Ovary (tissue), 3 donors: ENCODE measurements around the gene ATG4A.

ENCODE experiments used
- EP300 ChIP-seq: sonication (generic); formaldehyde crosslinking; IDR thresholded peaks from one replicate; pipeline ENCODE4 v1.6.1; 2017; ENCODE audit warnings: antibody characterized with exemption
- TF ChIP-seq, protein P1 (sequence below), 3 donors: fragments of 450-650 bp in 2 of 3; fragments of 200-600 bp in 1 of 3; IDR thresholded peaks; one replicate each; pipeline versions ENCODE4 v1.5.1 to v1.8.0; 2016 to 2022; ENCODE audit warnings: antibody characterized with exemption in 3 of 3, mild to moderate bottlenecking in 1 of 3
- donor health status: DM: no; HTN: no; CAD: no.

DNA sequence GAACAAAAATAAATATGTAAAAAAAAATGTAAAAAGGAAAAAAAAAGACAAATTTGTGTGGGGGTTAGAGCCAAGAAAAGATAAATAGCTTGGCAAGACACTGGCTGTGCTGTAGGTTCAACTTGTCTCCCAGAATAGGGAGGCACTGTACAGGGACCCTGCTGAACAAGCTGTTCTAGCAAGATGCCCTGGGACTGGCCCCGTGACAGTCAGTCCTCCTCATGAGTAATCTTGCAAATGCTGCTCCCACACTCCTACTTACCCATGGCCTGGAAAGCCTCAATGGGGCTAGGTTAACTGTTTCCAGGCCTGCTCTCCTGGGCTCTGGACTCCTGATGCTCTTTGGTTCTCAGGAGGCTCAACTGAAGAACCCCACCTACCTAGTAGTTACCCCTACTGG, 106.8 kb downstream of the ATG4A start:
- TF ChIP-seq, protein P1, sequence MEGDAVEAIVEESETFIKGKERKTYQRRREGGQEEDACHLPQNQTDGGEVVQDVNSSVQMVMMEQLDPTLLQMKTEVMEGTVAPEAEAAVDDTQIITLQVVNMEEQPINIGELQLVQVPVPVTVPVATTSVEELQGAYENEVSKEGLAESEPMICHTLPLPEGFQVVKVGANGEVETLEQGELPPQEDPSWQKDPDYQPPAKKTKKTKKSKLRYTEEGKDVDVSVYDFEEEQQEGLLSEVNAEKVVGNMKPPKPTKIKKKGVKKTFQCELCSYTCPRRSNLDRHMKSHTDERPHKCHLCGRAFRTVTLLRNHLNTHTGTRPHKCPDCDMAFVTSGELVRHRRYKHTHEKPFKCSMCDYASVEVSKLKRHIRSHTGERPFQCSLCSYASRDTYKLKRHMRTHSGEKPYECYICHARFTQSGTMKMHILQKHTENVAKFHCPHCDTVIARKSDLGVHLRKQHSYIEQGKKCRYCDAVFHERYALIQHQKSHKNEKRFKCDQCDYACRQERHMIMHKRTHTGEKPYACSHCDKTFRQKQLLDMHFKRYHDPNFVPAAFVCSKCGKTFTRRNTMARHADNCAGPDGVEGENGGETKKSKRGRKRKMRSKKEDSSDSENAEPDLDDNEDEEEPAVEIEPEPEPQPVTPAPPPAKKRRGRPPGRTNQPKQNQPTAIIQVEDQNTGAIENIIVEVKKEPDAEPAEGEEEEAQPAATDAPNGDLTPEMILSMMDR (IDR thresholded peaks at IDR 0.05), result no peak
- no peak for TF ChIP-seq EP300
